ENCODE data around the gene GCK.
"Not testable (repeated sequence)": the region's sequence is repeated elsewhere in the genome, so short reads cannot be mapped to it uniquely, and the experiment has no call there.

GCK gene

GRCh38 chr7:44173911-44174693, 15.1 kb downstream of the GCK start:
- Histone ChIP-seq H3F3A (ENCODE audit: insufficient read depth) (no peaks in the 10 kb centered on the region), H2AFZ (ENCODE audit: low read depth, low read length, severe bottlenecking) (no peak overlapping the region), H3K27ac (ENCODE audit: low read depth, low read length) (no peak overlapping the region), H3K9me2 (replicated peaks; ENCODE audit: insufficient read depth, low read length) (no peaks in the 10 kb centered on the region), H3K36me3 (ENCODE audit: low read length) (no peaks in the 10 kb centered on the region), H3K27me3 (ENCODE audit: low read length) (0 out of 2 replicates have a peak, but pooled peaks cover 3% of the 10 kb centered on the region), H3K79me2 (ENCODE audit: insufficient read depth, low read length) (no peaks in the 10 kb centered on the region), H3K4me3 (ENCODE audit: insufficient read depth, low read length, poor library complexity, severe bottlenecking) (no peak overlapping the region), H3K4me2 (ENCODE audit: low read depth, low read length, poor library complexity, severe bottlenecking) (no peak overlapping the region), H3K9ac (ENCODE audit: low read length) (no peak overlapping the region), H3K9me3 (ENCODE audit: insufficient read depth, low read length) (no peaks in the 10 kb centered on the region), H4K20me1 (ENCODE audit: low read depth, low read length) (no peaks in the 10 kb centered on the region)
- no peak for TF ChIP-seq CTCF (IDR thresholded peaks at IDR 0.05; ENCODE audit: insufficient read depth, low read length, poor library complexity, severe bottlenecking)
- no peak for TF ChIP-seq EZH2phosphoT487 (conservative IDR thresholded peaks at IDR 0.05; ENCODE audit: low read length)

DNA sequence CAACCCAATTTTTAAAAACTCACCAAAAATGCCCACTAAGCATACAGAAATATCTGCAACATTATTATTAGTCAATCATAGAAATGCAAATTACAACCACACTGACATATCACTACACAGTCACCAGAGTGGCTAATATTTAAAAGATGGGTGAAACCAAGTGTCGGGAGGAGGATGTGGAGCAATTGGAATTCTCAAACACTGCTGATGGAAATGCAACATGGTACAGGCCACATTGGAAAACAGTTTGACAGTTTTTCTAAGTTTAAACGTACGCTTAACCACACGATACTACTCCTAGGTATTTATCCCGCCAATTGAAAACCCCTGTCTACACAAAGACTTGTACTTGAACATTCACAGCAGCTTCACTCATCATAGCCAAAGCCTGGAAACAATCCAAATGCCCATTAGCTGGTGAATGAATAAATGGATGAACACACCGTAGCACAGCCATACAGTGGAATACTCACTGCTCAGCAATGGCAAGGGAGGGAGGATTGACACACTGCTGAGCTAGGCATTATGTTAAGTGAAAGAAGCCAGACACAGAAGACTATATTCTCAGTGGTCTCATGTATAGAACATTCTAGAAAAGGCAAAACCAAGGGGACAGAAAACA, 16.3 kb downstream of the GCK start:
- 0 out of 2 replicates have a peak, but pooled peaks cover 3% of the 10 kb centered on the region for H3K27me3 ChIP-seq (ENCODE audit: low read length)
- H3F3A ChIP-seq (ENCODE audit: insufficient read depth): no peaks in the 10 kb centered on the region
- H3K9me3 ChIP-seq (ENCODE audit: insufficient read depth, low read length): no peaks in the 10 kb centered on the region
- no peak overlapping the region for H3K9ac ChIP-seq (ENCODE audit: low read length)
- no peaks in the 10 kb centered on the region for H3K36me3 ChIP-seq (ENCODE audit: low read length)
- no peak overlapping the region for H3K4me2 ChIP-seq (ENCODE audit: low read depth, low read length, poor library complexity, severe bottlenecking)
- no peaks in the 10 kb centered on the region for H4K20me1 ChIP-seq (ENCODE audit: low read depth, low read length)
- no peaks in the 10 kb centered on the region for H3K79me2 ChIP-seq (ENCODE audit: insufficient read depth, low read length)
- H2AFZ ChIP-seq (ENCODE audit: low read depth, low read length, severe bottlenecking): no peak overlapping the region
- no peak for TF ChIP-seq EZH2phosphoT487 (conservative IDR thresholded peaks at IDR 0.05; ENCODE audit: low read length)
- no peak for TF ChIP-seq CTCF (IDR thresholded peaks at IDR 0.05; ENCODE audit: insufficient read depth, low read length, poor library complexity, severe bottlenecking)
- no peak overlapping the region for H3K4me3 ChIP-seq (ENCODE audit: insufficient read depth, low read length, poor library complexity, severe bottlenecking)
- H3K27ac ChIP-seq (ENCODE audit: low read depth, low read length): no peak overlapping the region
- H3K9me2 ChIP-seq (replicated peaks; ENCODE audit: insufficient read depth, low read length): no peaks in the 10 kb centered on the region

GRCh38 chr7:44172352-44172751, 16.9 kb downstream of the GCK start:
- Histone ChIP-seq H3K9me2 (replicated peaks; ENCODE audit: insufficient read depth, low read length) (no peaks in the 10 kb centered on the region), H3K4me2 (ENCODE audit: low read depth, low read length, poor library complexity, severe bottlenecking) (no peak overlapping the region), H4K20me1 (ENCODE audit: low read depth, low read length) (no peaks in the 10 kb centered on the region), H3K27me3 (ENCODE audit: low read length) (0 out of 2 replicates have a peak, but pooled peaks cover 3% of the 10 kb centered on the region), H3K79me2 (ENCODE audit: insufficient read depth, low read length) (no peaks in the 10 kb centered on the region), H3F3A (ENCODE audit: insufficient read depth) (no peaks in the 10 kb centered on the region), H3K4me3 (ENCODE audit: insufficient read depth, low read length, poor library complexity, severe bottlenecking) (no peak overlapping the region), H3K36me3 (ENCODE audit: low read length) (no peaks in the 10 kb centered on the region), H3K9me3 (ENCODE audit: insufficient read depth, low read length) (no peaks in the 10 kb centered on the region), H3K27ac (ENCODE audit: low read depth, low read length) (no peak overlapping the region), H2AFZ (ENCODE audit: low read depth, low read length, severe bottlenecking) (no peak overlapping the region), H3K9ac (ENCODE audit: low read length) (no peak overlapping the region)
- no peak for TF ChIP-seq EZH2phosphoT487 (conservative IDR thresholded peaks at IDR 0.05; ENCODE audit: low read length)
- no peak for TF ChIP-seq CTCF (IDR thresholded peaks at IDR 0.05; ENCODE audit: insufficient read depth, low read length, poor library complexity, severe bottlenecking)

GRCh38 chr7:44171901-44172300, 17.3 kb downstream of the GCK start:
- H2AFZ ChIP-seq (ENCODE audit: low read depth, low read length, severe bottlenecking); H4K20me1 ChIP-seq (ENCODE audit: low read depth, low read length); H3K4me2 ChIP-seq (ENCODE audit: low read depth, low read length, poor library complexity, severe bottlenecking); H3K9me3 ChIP-seq (ENCODE audit: insufficient read depth, low read length); H3K27ac ChIP-seq (ENCODE audit: low read depth, low read length); H3K9ac ChIP-seq (ENCODE audit: low read length); H3K9me2 ChIP-seq (replicated peaks; ENCODE audit: insufficient read depth, low read length); H3K4me3 ChIP-seq (ENCODE audit: insufficient read depth, low read length, poor library complexity, severe bottlenecking); H3K36me3 ChIP-seq (ENCODE audit: low read length); H3K27me3 ChIP-seq (ENCODE audit: low read length); H3K79me2 ChIP-seq (ENCODE audit: insufficient read depth, low read length); H3F3A ChIP-seq (ENCODE audit: insufficient read depth): not testable (repeated sequence)
